Stimulated activated CD4-positive, alpha-beta T cell treated with anti-CD3 and anti-CD28 coated beads, Interleukin-2, amount 100 ng/mL, for 4 hours (primary cell): ENCODE results near the gene TTYH3.

Experiments
- DNase-seq: peaks from one replicate; pipeline ENCODE4 v3.0.0-alpha.2; 2020; ENCODE audit warnings: low read depth

The TTYH3 gene

DNA sequence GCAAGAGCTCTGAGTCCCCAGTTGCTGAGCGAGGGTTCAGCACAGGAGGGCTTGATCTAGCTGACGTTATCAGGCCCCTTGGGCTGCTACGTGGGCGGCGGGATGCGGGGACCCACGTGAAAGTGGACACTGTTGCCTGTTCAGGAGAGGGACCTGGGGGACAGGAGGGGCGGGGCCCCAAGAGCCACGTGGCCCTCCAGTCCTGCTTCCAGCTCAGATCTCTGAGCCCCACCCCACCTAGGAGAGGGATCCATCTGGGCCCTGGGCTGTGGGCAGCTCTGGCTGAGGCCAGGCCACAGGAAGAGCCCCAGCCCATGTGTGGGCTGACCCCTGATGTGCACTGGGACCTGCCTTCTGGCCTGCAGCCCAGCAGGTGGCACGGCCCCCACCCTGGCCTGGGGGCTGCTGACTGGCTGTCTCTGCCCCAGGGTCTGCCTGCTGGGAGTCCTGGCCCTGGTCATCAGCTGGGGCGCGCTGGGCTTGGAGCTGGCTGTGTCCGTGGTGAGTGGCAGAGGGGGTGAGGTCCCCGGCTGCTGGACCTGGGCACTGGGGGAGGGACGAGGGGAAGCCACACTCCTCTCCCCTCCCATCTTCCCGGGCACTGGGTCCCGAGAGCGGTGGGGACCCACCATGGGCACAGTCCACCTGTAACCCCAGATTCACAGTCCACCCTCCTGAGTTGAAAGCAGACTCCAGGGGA, 17.5 kb downstream of the TTYH3 start:
- no peak for DNase-seq

GRCh38 chr7:2649991-2650390, 18.2 kb downstream of the TTYH3 start:
- no peak for DNase-seq

DNA sequence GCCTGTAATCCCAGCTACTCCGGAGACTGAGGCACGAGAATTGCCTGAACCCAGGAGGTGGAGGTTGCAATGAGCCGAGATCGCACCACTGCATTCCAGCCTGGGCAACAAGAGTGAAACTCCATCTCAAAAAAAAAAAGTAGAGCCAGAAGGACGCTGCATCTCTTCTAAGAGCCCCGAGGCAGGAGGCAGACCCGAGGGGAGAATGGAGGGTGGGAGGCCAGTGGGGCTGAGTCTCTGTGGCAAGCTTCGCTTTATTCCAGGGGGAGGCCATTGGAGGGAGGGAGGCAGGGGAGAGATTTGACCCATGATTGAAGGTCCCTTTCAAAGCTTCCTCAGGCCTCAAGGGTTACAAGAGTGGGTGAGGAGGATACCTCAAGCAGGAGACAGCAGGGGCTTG, 18.7 kb downstream of the TTYH3 start:
- DNase-seq, result no peak

GRCh38 chr7:2651336-2651735, 19.6 kb downstream of the TTYH3 start:
- no peak for DNase-seq

GRCh38 chr7:2651847-2652735, 20.3 kb downstream of the TTYH3 start:
- no peak for DNase-seq

- DNase-seq, result no peak
These were observed 20.9 kb downstream of the TTYH3 start for GRCh38 chr7:2652736-2653060.

DNA sequence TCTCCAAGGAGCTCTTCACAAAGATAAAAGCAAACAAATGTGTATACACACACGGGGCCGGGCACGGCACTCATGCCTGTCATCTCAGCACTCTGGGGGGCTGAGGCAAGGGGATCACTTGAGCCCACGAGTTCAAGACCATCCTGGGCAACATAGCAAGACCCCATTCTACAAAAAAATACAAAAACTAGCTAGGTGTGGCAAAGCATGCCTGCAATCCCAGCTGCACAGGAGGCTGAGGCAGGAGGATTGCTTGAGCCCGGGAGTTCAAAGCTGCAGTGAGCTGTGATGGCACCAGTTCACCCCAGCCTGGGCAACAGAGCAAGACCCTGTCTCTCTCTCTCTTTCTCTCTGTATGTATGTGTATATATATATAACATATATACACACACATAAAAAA, 22.3 kb downstream of the TTYH3 start:
- no peak for DNase-seq

GRCh38 chr7:2655870-2656614, 24.3 kb downstream of the TTYH3 start:
- no peak for DNase-seq

- DNase-seq, result no peak
These were observed 25.4 kb downstream of the TTYH3 start for GRCh38 chr7:2657208-2657607.

- DNase-seq, result no peak
These were observed 26.3 kb downstream of the TTYH3 start for GRCh38 chr7:2657920-2658671.

DNA sequence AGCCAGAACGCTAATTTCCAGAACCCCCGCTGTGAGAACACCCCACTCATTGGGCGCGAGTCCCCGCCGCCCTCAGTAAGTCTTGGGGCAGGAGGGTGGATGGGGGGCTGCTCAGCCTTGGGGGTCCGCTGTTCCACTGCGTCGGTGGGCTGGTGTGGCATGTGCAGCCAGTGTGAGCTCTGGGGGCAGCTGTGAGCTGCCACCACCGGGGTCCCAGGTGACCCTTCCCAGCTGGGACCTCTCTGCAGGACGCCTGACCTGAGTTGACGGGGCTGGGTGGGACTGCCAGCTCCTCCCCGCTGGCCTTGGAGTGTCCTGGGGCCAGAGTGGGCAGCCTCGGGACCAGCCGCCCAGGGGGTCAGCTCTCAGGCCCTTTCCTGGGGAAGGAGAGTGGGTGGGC, 27.2 kb downstream of the TTYH3 start:
- no peak for DNase-seq

DNA sequence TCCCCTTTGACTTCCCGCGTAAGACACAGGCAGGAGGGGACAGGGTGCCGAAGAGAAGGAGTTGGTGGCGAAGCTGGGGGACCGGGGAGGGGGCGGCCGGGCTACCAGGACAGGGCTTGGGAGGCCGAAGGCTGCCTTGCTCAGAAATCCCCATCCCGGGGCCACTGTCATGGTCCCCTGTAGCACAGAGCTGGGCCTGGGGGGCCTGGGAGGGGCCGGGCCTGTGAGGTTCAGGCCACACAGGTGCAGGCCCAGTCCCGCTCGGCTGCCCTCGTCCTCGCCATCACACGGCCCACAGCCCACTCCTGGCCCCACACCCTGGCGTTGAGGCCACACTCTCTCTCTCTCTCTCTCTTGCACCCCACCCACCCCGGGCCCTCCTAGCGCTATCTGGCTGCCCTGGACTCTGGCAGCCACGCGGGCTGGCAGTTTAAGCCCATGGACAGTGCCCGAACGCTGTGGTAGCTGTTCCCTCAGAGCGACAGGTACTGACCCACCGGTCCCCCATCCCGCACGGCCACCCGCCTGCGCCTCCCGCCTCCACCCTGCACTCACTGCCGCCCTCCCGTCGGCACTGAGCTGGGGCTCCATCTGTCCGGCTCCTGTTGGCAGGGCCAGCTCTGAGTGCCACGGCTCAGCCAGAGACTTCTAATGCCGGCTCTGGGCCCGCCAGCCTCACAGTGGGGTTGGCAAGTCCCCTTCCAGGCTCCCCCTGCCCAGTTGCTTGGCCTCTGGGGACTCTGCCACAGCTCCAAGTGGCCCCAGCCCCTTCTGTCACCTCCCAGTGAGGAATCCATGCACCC, 28.0 kb downstream of the TTYH3 start:
- no peak for DNase-seq

DNA sequence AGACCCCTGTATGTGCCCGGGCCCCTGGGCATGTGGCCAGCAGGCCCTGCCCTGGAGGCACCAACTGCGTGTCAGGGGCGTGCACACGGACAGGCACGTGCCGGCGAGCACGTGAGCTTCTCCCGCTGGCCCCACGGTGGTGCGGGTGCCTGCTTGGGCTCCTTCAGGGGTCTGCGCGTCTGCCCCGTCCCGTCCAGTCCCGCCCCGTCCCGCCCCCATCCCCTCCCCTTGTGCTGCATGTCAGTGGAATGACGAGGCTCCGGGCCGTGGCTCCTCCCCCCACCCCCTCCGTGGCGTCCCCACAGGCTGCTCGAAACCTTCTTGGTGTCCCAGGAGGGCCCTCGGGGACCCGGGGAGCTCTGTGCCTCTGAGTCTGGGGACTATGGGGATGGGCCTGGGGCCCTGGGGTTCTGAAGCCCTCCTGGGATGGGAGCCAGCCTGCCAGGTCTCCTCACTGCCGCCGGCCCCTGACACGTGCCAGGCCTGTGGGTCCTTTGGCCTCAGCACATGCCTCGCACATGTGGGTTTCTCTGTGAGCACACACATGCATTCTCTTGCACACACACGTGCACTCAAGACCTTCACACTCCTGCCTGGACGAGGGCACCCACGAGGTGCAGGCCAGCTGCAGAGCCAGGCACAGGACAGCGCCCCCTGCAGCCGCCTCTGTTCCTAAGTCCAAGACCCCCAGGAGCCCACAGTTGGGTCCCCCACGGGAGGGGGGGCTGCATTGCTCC, 28.7 kb downstream of the TTYH3 start:
- no peak for DNase-seq

DNA sequence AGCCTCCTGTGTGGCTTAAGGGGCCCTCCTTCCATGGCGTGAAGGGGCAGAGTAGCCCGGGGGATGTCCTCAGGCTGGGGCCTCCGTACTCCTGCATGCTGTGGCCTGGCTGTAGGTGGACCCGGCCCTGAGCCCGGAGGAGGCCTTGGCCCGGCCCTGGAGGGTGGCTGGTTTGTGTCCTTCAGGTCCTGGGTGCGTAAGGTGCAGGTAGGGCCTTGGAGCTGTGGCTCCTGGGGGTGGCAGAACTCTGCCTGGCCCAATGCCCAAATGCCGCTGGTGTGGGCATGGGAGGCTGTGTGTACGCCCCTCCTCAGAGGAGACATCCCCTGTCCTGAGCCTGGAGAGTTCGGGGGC, 29.3 kb downstream of the TTYH3 start:
- DNase-seq, result no peak

- DNase-seq, result no peak
These were observed 30.0 kb downstream of the TTYH3 start for GRCh38 chr7:2661602-2662272.

- DNase-seq, result no peak
These were observed 30.7 kb downstream of the TTYH3 start for GRCh38 chr7:2662273-2663120.

DNA sequence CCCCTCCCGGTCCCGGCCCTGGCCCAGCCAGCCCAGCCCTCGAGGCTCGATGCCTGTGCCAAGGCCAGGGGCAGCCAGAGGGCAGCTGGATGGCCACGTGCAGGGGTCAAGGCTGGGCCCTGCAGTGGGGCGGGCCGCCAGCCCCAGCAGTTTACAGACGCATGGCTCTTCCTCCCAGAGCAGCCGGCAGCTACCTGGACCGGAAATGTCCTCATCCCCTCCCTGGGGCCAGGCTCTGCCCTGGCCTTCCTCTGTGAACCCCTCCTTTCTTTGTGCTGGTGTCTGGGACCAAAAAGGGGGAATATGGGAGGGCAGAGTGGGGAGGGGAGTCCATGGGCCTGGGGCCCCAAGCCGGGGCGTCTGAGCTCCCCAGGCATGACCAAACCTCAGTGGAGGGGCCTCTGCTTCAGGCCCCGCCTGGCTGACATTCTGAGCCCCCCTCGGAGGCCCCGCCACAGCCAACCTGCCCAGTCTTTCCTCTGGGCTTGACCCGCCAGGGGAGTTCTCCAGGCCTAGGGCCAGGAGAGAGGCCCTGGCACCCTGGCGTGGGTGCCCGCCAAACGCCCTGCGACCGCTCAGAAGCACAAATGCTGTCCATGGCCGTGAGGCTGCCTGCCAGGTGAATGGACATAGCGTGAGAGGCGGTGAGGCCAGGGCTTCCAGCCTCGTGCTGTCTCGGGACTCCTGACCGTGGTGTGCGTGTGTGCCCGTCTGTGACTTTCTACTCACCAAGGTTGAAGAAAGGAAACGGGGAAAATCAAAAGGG, 31.5 kb downstream of the TTYH3 start:
- DNase-seq, result no peak

DNA sequence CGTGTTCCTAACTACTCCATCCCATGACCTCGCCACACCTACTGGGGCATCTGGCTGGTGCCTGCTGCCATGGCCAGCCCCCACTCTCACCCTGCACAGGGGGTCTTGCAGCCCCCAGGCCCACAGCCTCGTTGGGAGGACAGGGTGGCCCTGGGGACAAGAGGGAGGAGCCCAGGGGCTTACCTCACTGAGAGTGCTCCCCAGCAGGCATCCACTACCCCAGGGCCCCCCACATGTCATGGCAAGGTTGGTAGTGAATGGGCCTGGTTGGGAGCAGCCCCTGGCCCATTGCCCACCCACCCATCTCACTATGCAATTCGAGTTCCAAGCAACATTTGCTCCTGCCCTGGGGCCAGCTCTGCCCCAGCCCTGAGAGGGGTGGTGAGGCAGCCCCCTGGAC, 32.2 kb downstream of the TTYH3 start:
- no peak for DNase-seq
